HepG2 (cell line): ENCODE data around the gene SIRT1. TPM values are rescaled to one million over a fixed set of nuclear protein-coding genes. Genes with fewer than 3 reads are reported as not detected.

Source experiments
- ATAC-seq: fragments of 200-7000 bp; cut with Tn5 transposase; 3 replicates; pipeline ENCODE4 v1.9.1; 2020; ENCODE audit warnings: mild to moderate bottlenecking, moderate library complexity
- BruUV-seq: library from RNA; stranded (reverse); fragments of 400-500 nt; replicated peaks from 2 replicates; lab custom pipeline; 2021; lab: Mats Ljungman, UMichigan
- CTCF ChIA-PET: fragments of 300-600 bp; formaldehyde crosslinking; extraction: SDS; loops from one replicate; lab custom pipeline; 2021; ENCODE audit warnings: low total read pairs, inconsistent platforms, low intra/inter-chr PET ratio; lab: Yijun Ruan, JAX
- POLR2A ChIA-PET: fragments of 350-600 bp; sonication (Branson Sonifier 250); formaldehyde crosslinking; loops from one replicate; lab custom pipeline; 2020; ENCODE audit warnings: antibody characterized with exemption, inconsistent platforms; lab: Yijun Ruan, JAX
- DNase-seq: peaks from one replicate; pipeline ENCODE4 v3.0.0-alpha.2; 2015; ENCODE audit warnings: low spot score
- FAIRE-seq: peaks from 3 replicates; lab custom pipeline; 2011; peaks lifted over from hg19 to GRCh38; lab: Jason Lieb, UNC
- H2AFZ ChIP-seq: one replicate; pipeline ENCODE4 v1.6.1; 2011; ENCODE audit warnings: low read length, inconsistent platforms
- H3K27ac ChIP-seq: fragments of 300-600 bp; 3 replicates; pipeline ENCODE4 v1.8.0; 2011; ENCODE audit warnings: mixed run types, mild to moderate bottlenecking, mixed read lengths, low read length, inconsistent platforms; ENCODE audit not compliant: insufficient read depth; ENCODE audit errors: extremely low read length
- H3K27me3 ChIP-seq, 2 experiments: fragments of 200-600 bp in 1 of 2; 2 replicates in 1 of 2; 3 replicates in 1 of 2; pipeline versions ENCODE4 v1.6.0 to v1.8.0; 2011; ENCODE audit warnings: low read length in 2 of 2, mild to moderate bottlenecking in 2 of 2, moderate library complexity in 2 of 2, inconsistent platforms in 1 of 2; ENCODE audit not compliant: insufficient read depth in 2 of 2, control insufficient read depth in 1 of 2
- H3K36me3 ChIP-seq, 2 experiments: fragments of 200-600 bp in 1 of 2; replicated peaks in 1 of 2; 2 replicates in 1 of 2; 3 replicates in 1 of 2; pipeline versions ENCODE4 v1.5.1 to v1.8.0; 2011; ENCODE audit warnings: low read length in 2 of 2, inconsistent platforms in 1 of 2; ENCODE audit not compliant: insufficient read depth in 2 of 2, control insufficient read depth in 1 of 2
- H3K4me1 ChIP-seq: 2 replicates; pipeline ENCODE4 v1.5.1; 2012; ENCODE audit warnings: low read length, inconsistent platforms; ENCODE audit not compliant: insufficient read depth
- H3K4me2 ChIP-seq: 2 replicates; pipeline ENCODE4 v1.6.0; 2011; ENCODE audit warnings: low read depth, low read length, inconsistent platforms
- H3K4me3 ChIP-seq, 3 experiments: fragments of 200-600 bp in 1 of 3; sonication (generic), shearing (Covaris generic) in 1 of 3; replicated peaks in 1 of 3; 2 replicates each; pipeline ENCODE4 v1.5.1; 2011 to 2016; ENCODE audit warnings: low read length in 3 of 3, inconsistent platforms in 2 of 3, low read depth in 2 of 3, mild to moderate bottlenecking in 2 of 3, control low read depth in 1 of 3, mixed read lengths in 1 of 3; ENCODE audit not compliant: insufficient read depth in 1 of 3
- H3K79me2 ChIP-seq: one replicate; pipeline ENCODE4 v1.6.1; 2011; ENCODE audit warnings: low read length, inconsistent platforms; ENCODE audit not compliant: insufficient read depth
- H3K9ac ChIP-seq: 2 replicates; pipeline ENCODE4 v1.6.0; 2011; ENCODE audit warnings: mild to moderate bottlenecking, low read depth, low read length, inconsistent platforms; ENCODE audit not compliant: insufficient read depth
- H3K9me3 ChIP-seq: 2 replicates; pipeline ENCODE4 v1.5.1; 2012; ENCODE audit warnings: mild to moderate bottlenecking, low read length
- H4K20me1 ChIP-seq: 2 replicates; pipeline ENCODE4 v1.6.0; 2011; ENCODE audit warnings: inconsistent platforms, mild to moderate bottlenecking, low read length, moderate library complexity; ENCODE audit not compliant: insufficient read depth
- GMEB2 ChIP-seq: IDR thresholded peaks from 2 replicates; pipeline ENCODE4 v1.6.1; 2016; ENCODE audit warnings: missing biosample characterization, missing genetic modification reagents, low read depth
- HDAC1 ChIP-seq: sonication (generic); formaldehyde crosslinking; IDR thresholded peaks from 2 replicates; pipeline ENCODE4 v1.5.1; 2020; ENCODE audit warnings: mild to moderate bottlenecking, missing genetic modification reagents
- KDM6A ChIP-seq: IDR thresholded peaks from 2 replicates; pipeline ENCODE4 v1.6.1; 2016; ENCODE audit warnings: low read depth
- MLX ChIP-seq: IDR thresholded peaks from 2 replicates; pipeline ENCODE4 v1.6.1; 2016
- NCOA5 ChIP-seq: sonication (generic); formaldehyde crosslinking; IDR thresholded peaks from 2 replicates; pipeline ENCODE4 v1.4.0; 2020; ENCODE audit warnings: missing genetic modification reagents
- RARG ChIP-seq: sonication (generic); formaldehyde crosslinking; IDR thresholded peaks from 2 replicates; pipeline ENCODE4 v1.4.0; 2020; ENCODE audit warnings: low read depth, mild to moderate bottlenecking, missing genetic modification reagents
- SNRNP70 ChIP-seq: fragments of 200-400 bp; formaldehyde crosslinking; IDR thresholded peaks from 2 replicates; pipeline ENCODE4 v1.6.1; 2017; ENCODE audit warnings: mild to moderate bottlenecking, low read depth, low read length, moderate library complexity
- SP4 ChIP-seq: sonication (generic); formaldehyde crosslinking; IDR thresholded peaks from 2 replicates; pipeline ENCODE4 v1.8.1; 2023; ENCODE audit warnings: mild to moderate bottlenecking, missing genetic modification reagents
- WGBS: methylation state at CpG from one replicate; pipeline ENCODE4 v1.1.6; 2017; ENCODE audit warnings: low lambda C conversion rate; 5-methylcytosine and 5-hydroxymethylcytosine counted together
- in situ Hi-C: cut with HindIII; loops from 2 replicates; pipeline ENCODE4 v1.10.0; 2017; ENCODE audit warnings: low pct_unique_long_range_greater_than_20kb; ENCODE audit not compliant: extremely low pct_ligation_motif_present
- intact Hi-C: fragments of 100-400 bp; cut with micrococcal nuclease; formaldehyde crosslinking; loops from one replicate; pipeline ENCODE4 v1.10.0; 2022; ENCODE audit not compliant: unreplicated experiment
- polyA plus RNA-seq, 8 experiments: library from polyadenylated mRNA; depleted of rRNA in 3 of 8; stranded (reverse) in 7 of 8; unstranded in 1 of 8; fragments of >200 nt; fragmentation: Illumina TruSeq in 4 of 8; extraction: Trizol in 4 of 8; gene quantifications; 2 replicates each; pipeline versions ENCODE4 v1.2.1 to v1.2.3, GENCODE V29; 2011 to 2016; ENCODE audit warnings: low read depth in 4 of 8, missing spikeins in 1 of 8, mixed read lengths in 1 of 8; ENCODE audit not compliant: insufficient read depth in 1 of 8
- total RNA-seq, 5 experiments: library from RNA; depleted of rRNA; stranded (reverse); fragments of >200 nt; fragmentation: Illumina TruSeq; extraction: Trizol; gene quantifications; 2 replicates each; pipeline ENCODE4 v1.2.3, GENCODE V29; 2016; ENCODE audit warnings: low read depth in 1 of 5

Gene SIRT1
- total and polyA plus RNA-seq, 2 of the 13 experiments (the other 11 are each of a cell fraction or from before 2014, with no cell fraction given), result 9.4 to 10.2 TPM

GRCh38 chr10:67923551-67923950, 39.1 kb downstream of the SIRT1 start:
- no peak overlapping the region for H3K4me3 ChIP-seq
- POLR2A ChIA-PET, result no interaction called here
- H2AFZ ChIP-seq, result no peak overlapping the region
- ATAC-seq (no peak), DNase-seq (no peak), FAIRE-seq (no peak)
- no peaks in the 10 kb centered on the region for H3K9me3 ChIP-seq
- H3K4me2 ChIP-seq, result no peak overlapping the region
- peaks cover 2 to 8% of the 10 kb centered on the region in 2 experiments; a peak in 2 of 5 replicates for H3K36me3 ChIP-seq
- 95% methylated on average over 5 of the region's 5 CpGs for WGBS
- no peaks in the 10 kb centered on the region for H3K27me3 ChIP-seq
- intact Hi-C loops (no loop called here), in situ Hi-C loops (no loop called here)
- no peak for TF ChIP-seq GMEB2 (CRISPR knock-in tag)
- TF ChIP-seq MLX (CRISPR knock-in tag), result no peak
- TF ChIP-seq RARG (CRISPR knock-in tag), result no peak
- TF ChIP-seq NCOA5 (CRISPR knock-in tag), result no peak
- no peak for TF ChIP-seq HDAC1 (CRISPR knock-in tag)
- BruUV-seq, result no TSS peak
- H4K20me1 ChIP-seq, result no peaks in the 10 kb centered on the region
- CTCF ChIA-PET, result no interaction called here
- no peaks in the 10 kb centered on the region for H3K4me1 ChIP-seq
- H3K79me2 ChIP-seq, result no peaks in the 10 kb centered on the region
- H3K27ac ChIP-seq, result no peak overlapping the region
- no peak overlapping the region for H3K9ac ChIP-seq

GRCh38 chr10:67924136-67924535, 39.7 kb downstream of the SIRT1 start:
- no peaks in the 10 kb centered on the region for H3K27me3 ChIP-seq
- H3K9ac ChIP-seq, result no peak overlapping the region
- in situ Hi-C loops, result no loop called here
- no peak for TF ChIP-seq SP4 (CRISPR knock-in tag)
- TF ChIP-seq SNRNP70, result no peak
- TF ChIP-seq KDM6A, result no peak
- TF ChIP-seq, all 625 proteins: peak for 0
- peaks cover 2 to 8% of the 10 kb centered on the region in 2 experiments; a peak in 2 of 5 replicates for H3K36me3 ChIP-seq
- DNase-seq, result no peak
- no peak for FAIRE-seq
- BruUV-seq, result no TSS peak
- H3K4me2 ChIP-seq, result no peak overlapping the region
- H4K20me1 ChIP-seq, result no peaks in the 10 kb centered on the region
- H3K79me2 ChIP-seq, result no peaks in the 10 kb centered on the region
- WGBS, result 87% methylated on average over 3 of the region's 3 CpGs
- H3K9me3 ChIP-seq, result no peaks in the 10 kb centered on the region
- H3K4me3 ChIP-seq, result no peak overlapping the region
- no peaks in the 10 kb centered on the region for H3K4me1 ChIP-seq
- intact Hi-C loops, result no loop called here
- ATAC-seq, result no peak
- no peak overlapping the region for H3K27ac ChIP-seq
- no peak overlapping the region for H2AFZ ChIP-seq
- POLR2A ChIA-PET, result no interaction called here
- CTCF ChIA-PET, result no interaction called here
